NCI-H524 treated with DMSO at 0.1 percent for 48 hours (cell line): Measurements from ENCODE around the gene PARD3.
"Not testable (repeated sequence)": the region's sequence is repeated elsewhere in the genome, so short reads cannot be mapped to it uniquely, and the experiment has no call there.

Experiments
- DNase-seq: peaks from one replicate; lab custom pipeline; 2025; lab: John Stamatoyannopoulos, UW

The PARD3 gene

GRCh38 chr10:34766811-34767494 lies 48.1 kb downstream of the PARD3 start:
- DNase-seq: no peak

- DNase-seq: peak; percentile 28
Measured at GRCh38 chr10:34766266-34766600, 48.9 kb downstream of the PARD3 start.

GRCh38 chr10:34764472-34764946 lies 50.6 kb downstream of the PARD3 start:
- DNase-seq: no peak

- DNase-seq: no peak
Measured at GRCh38 chr10:34762603-34763299, 52.3 kb downstream of the PARD3 start.

- DNase-seq: no peak
Measured at GRCh38 chr10:34762156-34762555, 52.9 kb downstream of the PARD3 start.

- no peak for DNase-seq
Measured at GRCh38 chr10:34761453-34761852, 53.6 kb downstream of the PARD3 start.

GRCh38 chr10:34760606-34761005 lies 54.5 kb downstream of the PARD3 start:
- DNase-seq: peak; percentile 8

GRCh38 chr10:34759837-34760215 lies 55.3 kb downstream of the PARD3 start:
- DNase-seq: no peak

GRCh38 chr10:34759161-34759836 lies 55.8 kb downstream of the PARD3 start:
- no peak for DNase-seq

GRCh38 chr10:34758447-34758996 lies 56.6 kb downstream of the PARD3 start:
- no peak for DNase-seq

GRCh38 chr10:34757933-34758332 lies 57.2 kb downstream of the PARD3 start:
- no peak for DNase-seq

GRCh38 chr10:34757181-34757580 lies 57.9 kb downstream of the PARD3 start:
- DNase-seq: not testable (repeated sequence)

GRCh38 chr10:34756584-34756983 lies 58.5 kb downstream of the PARD3 start:
- DNase-seq: no peak

GRCh38 chr10:34753014-34753757 lies 61.9 kb downstream of the PARD3 start:
- DNase-seq: no peak

- no peak for DNase-seq
Measured at GRCh38 chr10:34751272-34751671, 63.8 kb downstream of the PARD3 start.

- not testable (repeated sequence) for DNase-seq
Measured at GRCh38 chr10:34750795-34751194, 64.3 kb downstream of the PARD3 start.

GRCh38 chr10:34748767-34749166 lies 66.3 kb downstream of the PARD3 start:
- no peak for DNase-seq

- no peak for DNase-seq
Measured at GRCh38 chr10:34748357-34748756, 66.7 kb downstream of the PARD3 start.

GRCh38 chr10:34746094-34746493 lies 69.0 kb downstream of the PARD3 start:
- no peak for DNase-seq

GRCh38 chr10:34745244-34745643 lies 69.9 kb downstream of the PARD3 start:
- DNase-seq: no peak

GRCh38 chr10:34744590-34744989 lies 70.5 kb downstream of the PARD3 start:
- no peak for DNase-seq

GRCh38 chr10:34743814-34744213 lies 71.3 kb downstream of the PARD3 start:
- DNase-seq: no peak
